HFF-Myc (cell line): Measurements from ENCODE around the gene SRXN1.

Experiments
- DNase-seq: peaks from one replicate; pipeline ENCODE4 v3.0.0-alpha.2; 2011; ENCODE audit warnings: low read depth; ENCODE audit errors: extremely low read depth
- H3K4me3 ChIP-seq: replicated peaks from 2 replicates; pipeline ENCODE4 v1.5.1; 2011; ENCODE audit warnings: low read depth, mild to moderate bottlenecking, control low read depth, low read length
- TF ChIP-seq, protein P1 (sequence below): IDR thresholded peaks from 2 replicates; pipeline ENCODE4 v1.5.1; 2012; ENCODE audit warnings: mild to moderate bottlenecking, low read depth, low read length, control low read depth; ENCODE audit errors: missing control alignments

Gene SRXN1

DNA sequence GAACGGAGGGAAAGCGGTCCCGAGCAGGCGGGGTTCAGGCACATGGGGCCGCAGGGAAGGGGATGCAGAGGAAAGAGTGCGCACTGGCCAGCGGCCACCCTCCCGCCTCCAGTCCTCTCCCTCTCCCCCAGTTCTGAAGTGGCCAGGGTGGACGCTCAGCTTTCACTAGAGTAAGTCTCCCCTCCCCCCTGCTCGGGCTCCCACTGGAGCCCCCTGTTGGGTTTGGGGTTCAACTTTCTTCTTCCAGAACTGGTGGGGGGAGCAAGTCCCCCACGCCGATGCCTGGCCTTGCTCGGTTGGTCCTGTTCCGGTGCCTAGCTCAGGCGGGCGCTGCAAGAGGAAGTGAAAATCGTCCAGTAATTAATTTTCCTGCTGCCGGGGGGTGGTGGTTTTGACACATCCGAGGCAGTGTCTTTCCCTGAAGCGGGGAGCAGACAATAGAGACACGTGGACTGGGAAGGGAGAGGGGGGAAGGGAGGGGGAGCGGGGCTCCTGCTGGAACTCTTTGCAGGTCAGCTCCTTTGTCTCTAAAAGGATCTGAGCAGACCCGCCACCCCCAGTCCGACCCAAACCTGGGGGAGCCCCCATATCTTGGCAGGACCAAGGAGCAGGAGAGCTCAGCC is 23.4 kb upstream of the SRXN1 start:
- DNase-seq: no peak
- TF ChIP-seq, protein P1, sequence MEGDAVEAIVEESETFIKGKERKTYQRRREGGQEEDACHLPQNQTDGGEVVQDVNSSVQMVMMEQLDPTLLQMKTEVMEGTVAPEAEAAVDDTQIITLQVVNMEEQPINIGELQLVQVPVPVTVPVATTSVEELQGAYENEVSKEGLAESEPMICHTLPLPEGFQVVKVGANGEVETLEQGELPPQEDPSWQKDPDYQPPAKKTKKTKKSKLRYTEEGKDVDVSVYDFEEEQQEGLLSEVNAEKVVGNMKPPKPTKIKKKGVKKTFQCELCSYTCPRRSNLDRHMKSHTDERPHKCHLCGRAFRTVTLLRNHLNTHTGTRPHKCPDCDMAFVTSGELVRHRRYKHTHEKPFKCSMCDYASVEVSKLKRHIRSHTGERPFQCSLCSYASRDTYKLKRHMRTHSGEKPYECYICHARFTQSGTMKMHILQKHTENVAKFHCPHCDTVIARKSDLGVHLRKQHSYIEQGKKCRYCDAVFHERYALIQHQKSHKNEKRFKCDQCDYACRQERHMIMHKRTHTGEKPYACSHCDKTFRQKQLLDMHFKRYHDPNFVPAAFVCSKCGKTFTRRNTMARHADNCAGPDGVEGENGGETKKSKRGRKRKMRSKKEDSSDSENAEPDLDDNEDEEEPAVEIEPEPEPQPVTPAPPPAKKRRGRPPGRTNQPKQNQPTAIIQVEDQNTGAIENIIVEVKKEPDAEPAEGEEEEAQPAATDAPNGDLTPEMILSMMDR: no peak
- H3K4me3 ChIP-seq: no peak overlapping the region

DNA sequence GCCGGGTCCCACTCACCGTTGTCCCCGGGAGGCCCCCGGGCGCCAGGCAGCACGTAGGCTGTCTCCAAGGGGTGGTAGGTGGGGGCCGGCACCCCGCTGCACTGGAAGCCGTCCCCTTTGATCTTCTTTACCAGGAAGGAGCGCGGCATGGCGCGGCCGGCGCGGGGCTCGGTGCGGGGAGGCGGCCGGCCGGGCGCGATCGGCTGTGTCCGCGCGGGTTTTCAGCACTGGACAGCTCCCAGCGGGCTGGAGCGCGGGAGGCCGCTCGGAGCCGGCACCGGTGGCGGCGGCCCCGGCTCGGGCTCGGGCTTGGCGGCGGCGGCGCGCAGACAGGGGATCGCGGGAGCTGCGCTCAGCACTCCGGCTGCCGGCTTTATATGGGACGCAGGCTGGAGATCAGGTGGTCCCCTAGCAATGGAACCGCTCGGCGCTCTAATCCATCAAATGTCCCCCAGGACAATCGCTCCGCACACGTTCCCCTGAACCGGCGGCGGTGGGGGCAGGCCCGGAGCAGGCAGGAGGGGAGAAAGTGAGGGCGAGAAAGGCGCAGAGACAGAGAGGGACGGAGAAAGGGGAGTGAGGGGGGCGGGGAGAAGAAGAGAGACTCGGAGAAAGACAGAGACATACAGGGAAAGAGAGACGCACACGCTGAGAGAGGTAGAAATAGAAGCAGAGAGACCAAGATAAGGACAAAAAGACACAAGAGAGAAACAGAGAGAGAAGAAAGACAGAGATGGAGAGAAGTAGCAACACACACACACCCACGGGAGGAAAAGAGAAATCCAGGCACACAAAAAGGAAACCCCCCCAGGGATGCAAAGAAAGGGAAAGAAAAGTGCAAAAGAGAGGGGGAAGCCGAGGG is 22.7 kb upstream of the SRXN1 start, which contains the start of gene SCRT2:
SCRT2 (minus strand) TSS at position 350 of the 862 bp plus-strand sequence; CDS start at position 149, 201 bp downstream.
- TF ChIP-seq, protein P1: no peak
- H3K4me3 ChIP-seq: no peak within 1 kb of the TSS
- no peak for DNase-seq

DNA sequence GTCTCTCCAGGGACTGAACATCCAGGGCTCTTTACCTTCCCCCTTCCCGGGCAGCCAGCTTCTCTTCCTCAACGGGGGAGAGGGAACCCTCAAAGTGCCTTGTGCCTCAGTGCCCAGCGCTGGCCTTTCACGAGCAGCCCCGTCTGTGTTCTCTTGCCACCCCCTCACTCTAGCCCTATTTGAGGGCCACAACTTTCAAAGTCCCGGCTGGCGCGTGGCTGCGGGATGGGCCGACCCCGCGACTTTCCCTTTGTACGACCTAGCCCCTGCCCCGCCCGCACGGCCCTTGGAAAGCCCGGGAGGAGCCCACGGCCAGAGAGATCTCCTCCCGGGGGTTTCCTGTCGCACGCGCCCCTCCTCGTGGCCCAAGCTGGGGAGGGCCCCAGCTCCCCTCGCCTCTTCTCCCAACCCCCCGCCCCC is 22.0 kb upstream of the SRXN1 start:
- TF ChIP-seq, protein P1: no peak
- no peak overlapping the region for H3K4me3 ChIP-seq
- DNase-seq: no peak

DNA sequence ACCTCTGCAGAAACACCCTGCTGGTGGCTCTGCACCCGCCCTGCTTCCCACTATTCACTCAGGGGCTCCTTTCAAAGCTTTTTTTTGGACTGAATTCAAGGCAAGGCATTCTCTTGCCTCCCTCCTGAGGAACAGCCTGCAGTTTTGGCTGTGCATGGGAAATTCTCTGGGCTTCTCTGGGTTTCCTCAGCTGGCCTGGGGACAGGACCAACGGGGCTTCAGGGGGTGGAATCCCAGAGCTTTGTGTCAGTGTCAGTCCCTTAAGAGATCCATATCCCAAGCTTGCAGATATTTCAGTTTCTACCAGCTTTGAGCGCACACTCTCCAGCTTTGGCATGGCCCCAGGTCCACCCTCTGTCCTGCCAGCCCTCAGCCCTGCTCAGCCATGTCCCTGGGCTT is 20.6 kb upstream of the SRXN1 start:
- TF ChIP-seq, protein P1: no peak
- no peak for DNase-seq
- no peak overlapping the region for H3K4me3 ChIP-seq

DNA sequence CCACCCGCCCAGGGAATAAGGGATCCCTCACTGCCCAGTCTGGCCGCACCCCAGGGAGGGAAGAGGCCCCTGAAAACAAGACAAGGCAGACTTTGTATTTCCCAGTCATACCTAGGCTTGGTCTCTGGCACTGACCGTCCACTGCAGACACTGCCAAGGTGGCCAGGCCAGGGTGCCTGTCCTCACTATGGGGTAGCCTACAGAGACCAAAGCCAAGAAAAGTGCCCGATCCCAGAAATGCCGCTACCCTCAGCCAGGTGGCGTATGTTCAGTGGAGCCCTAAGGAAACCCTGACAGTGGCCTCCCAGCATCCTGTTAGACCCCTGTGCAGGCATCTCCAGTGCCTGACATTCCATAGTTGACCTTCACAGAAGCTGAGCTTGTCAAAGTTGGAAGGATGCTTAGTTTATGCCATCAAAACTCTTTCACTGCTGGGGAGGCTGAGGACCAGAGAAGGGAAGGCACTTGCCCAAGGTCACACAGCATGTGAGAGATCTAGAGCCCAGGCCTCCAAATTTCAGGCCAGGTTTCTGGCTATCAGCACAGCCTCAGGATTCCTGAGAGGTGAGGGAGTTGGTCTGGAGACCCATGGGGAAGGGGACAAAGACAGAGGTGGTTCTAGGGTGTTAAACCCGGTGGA is 20.1 kb upstream of the SRXN1 start:
- no peak for DNase-seq
- TF ChIP-seq, protein P1: peak; percentile 41
- H3K4me3 ChIP-seq: no peak overlapping the region

DNA sequence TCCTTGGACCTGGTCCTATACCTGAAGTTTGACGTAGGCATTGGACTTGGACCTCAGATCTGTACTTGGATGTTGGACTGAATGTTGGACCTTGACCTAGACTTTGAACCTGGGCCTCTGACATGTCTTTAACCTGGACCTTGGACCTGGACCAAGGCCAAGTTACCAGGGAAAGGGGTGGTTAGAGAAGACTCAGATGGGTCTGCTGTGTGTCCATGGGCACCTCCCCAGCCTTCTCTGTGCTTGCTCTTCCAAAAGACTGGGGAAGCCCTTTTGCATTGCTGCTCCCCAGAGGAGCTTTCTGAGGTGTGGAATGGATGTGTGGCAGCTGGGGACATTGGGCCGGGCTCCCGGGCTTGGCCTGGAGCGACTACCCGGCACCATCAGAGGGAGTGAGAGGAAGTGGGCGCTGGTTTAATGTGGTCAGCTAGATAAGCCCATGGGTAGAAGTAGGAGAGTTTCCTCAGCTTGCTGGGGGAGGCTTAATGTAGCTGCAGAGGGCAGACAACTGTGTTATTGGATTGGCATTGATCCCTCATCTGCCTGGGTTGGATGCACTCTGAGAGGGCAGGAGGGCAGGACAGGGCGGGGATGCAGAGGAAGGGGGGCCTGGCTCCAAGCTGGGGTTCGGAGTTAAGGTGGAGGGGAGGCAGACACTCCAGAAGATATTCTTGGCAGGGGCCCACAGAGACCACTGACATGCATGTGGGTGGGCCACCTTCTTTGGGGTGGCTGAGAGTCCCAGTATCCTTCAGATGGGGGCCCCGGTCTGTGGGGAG is 18.4 kb upstream of the SRXN1 start:
- no peak for DNase-seq
- no peak overlapping the region for H3K4me3 ChIP-seq
- TF ChIP-seq, protein P1: no peak
